Raji (cell line): ENCODE measurements around the gene MAPK6.

Experiments
- POLR2A ChIP-seq: IDR thresholded peaks from 2 replicates; pipeline ENCODE4 v1.6.1; 2011; ENCODE audit warnings: low read depth, low read length, control low read depth; ENCODE audit not compliant: insufficient read depth

The MAPK6 gene

GRCh38 chr15:52006702-52007340 is 12.2 kb upstream of the MAPK6 start:
- no peak for TF ChIP-seq POLR2A

- TF ChIP-seq POLR2A = no peak
These were observed 10.7 kb upstream of the MAPK6 start for GRCh38 chr15:52008359-52008697.

GRCh38 chr15:52008698-52009434 is 10.2 kb upstream of the MAPK6 start:
- TF ChIP-seq POLR2A = no peak

- no peak for TF ChIP-seq POLR2A
These were observed 8.1 kb upstream of the MAPK6 start for GRCh38 chr15:52010633-52011595.

- no peak for TF ChIP-seq POLR2A
These were observed 7.3 kb upstream of the MAPK6 start for GRCh38 chr15:52011711-52012144.

GRCh38 chr15:52012210-52012609 is 6.8 kb upstream of the MAPK6 start:
- no peak for TF ChIP-seq POLR2A

- no peak for TF ChIP-seq POLR2A
These were observed 5.7 kb upstream of the MAPK6 start for GRCh38 chr15:52013151-52013791.

GRCh38 chr15:52014616-52015015 is 4.4 kb upstream of the MAPK6 start:
- TF ChIP-seq POLR2A = no peak

- TF ChIP-seq POLR2A = no peak
These were observed 2.7 kb upstream of the MAPK6 start for GRCh38 chr15:52016316-52016715.

- no peak for TF ChIP-seq POLR2A
These were observed 775 bp upstream of the MAPK6 start for GRCh38 chr15:52018244-52018643.

GRCh38 chr15:52019394-52020220 is 588 bp downstream of the MAPK6 start:
- TF ChIP-seq POLR2A = no peak

- no peak for TF ChIP-seq POLR2A
These were observed 1.4 kb downstream of the MAPK6 start for GRCh38 chr15:52020221-52021085.

- TF ChIP-seq POLR2A = no peak
These were observed 2.2 kb downstream of the MAPK6 start for GRCh38 chr15:52021128-52021671.

- no peak for TF ChIP-seq POLR2A
These were observed 3.0 kb downstream of the MAPK6 start for GRCh38 chr15:52021892-52022540.
